ENCODE measurements around the gene RAB13. TPM values are rescaled to one million over a fixed set of nuclear protein-coding genes. Genes with fewer than 3 reads are reported as not detected.
A peak's percentile ranks its signal among the peaks of the same experiment; 100 is the strongest.
"Not testable (repeated sequence)": the region's sequence is repeated elsewhere in the genome, so short reads cannot be mapped to it uniquely, and the experiment has no call there.

RAB13 gene
- total RNA-seq, 4 donors from 2014 or later, result 41.1 to 56.3 (median 46.6) TPM

DNA sequence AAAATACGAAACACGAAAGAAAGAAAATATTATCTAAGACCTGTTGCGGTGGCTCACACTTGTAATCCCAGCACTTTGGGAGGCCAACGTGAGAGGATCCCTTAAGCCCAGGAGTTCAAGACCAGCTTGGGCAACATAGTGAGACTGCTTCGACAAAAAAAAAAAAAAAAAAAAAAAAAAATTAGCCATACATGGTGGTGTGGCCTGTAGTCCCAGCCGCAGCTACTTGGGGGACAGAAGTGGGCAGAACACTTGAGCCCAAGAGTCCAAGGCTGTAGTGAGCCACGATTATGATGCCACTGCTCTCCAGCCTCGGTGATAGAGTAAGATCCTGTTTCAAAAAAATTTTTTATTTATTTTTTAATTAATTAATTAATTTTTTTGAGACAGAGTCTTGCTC lies 1.5 kb upstream of the RAB13 start:
- DNase-seq (ENCODE audit: extremely low spot score), result no peak
- 91% methylated on average over 8 of the region's 8 CpGs for whole genome bisulfite sequencing

DNA sequence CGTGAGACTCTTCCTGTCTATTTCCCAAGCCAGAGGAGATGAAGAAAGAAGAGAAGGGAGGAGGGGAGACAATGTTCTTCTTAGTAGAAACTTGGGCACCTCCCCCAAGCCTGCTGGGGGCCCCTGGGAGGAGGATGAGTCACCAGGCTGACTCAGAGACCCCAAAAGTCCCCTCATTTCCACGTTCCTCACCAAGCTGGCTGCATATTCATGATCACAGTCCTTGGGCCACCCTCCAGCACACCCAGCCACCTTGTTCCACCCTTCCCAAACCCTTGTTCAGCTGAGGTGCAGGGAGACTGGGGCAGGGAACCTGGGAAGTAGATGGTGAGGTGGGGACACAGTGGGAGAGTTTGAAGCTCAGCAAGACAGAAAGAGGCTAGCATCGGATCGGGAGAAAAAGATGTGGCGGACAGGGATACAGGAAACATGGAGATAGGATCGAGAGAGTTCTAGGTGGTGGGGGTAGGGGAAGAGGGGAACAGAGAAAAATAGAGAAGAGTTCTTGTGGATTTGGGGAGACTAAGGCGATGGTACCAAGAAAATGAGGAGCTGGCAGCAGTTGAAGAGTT lies 712 bp downstream of the RAB13 start:
- no peak for DNase-seq (ENCODE audit: extremely low spot score)
- intact Hi-C loops (cut with DNase I), result loop anchor here (5.0 kb wide), 2 partner anchors 38 to 308 kb away; partner anchors contain the start of genes DENND4B and NPR1
- Histone ChIP-seq H3K27ac (replicated peaks in 1 of 4) (peak overlapping the region; percentile 83 to 91 (median 88)), H3K4me3 (peak overlapping the region; percentile 61 to 71 (median 64)), H3K9me3 (no peaks in the 10 kb centered on the region), H3K36me3 (peaks cover 4 to 31% (median 21%) of the 10 kb centered on the region in 4 donors), H3K4me1 (peaks cover 18 to 39% (median 36%) of the 10 kb centered on the region in 4 donors), H3K27me3 (no peaks in the 10 kb centered on the region)
- WGBS, result 9% methylated on average over 7 of the region's 7 CpGs
- TF ChIP-seq POLR2AphosphoS5 (IDR thresholded peaks at IDR 0.05) (peak; percentile 34 to 68), POLR2A (IDR thresholded peaks at IDR 0.05; ENCODE audit: low read depth) (no peak)

More for the DNA sequence above, 1.5 kb upstream of the RAB13 start:
- Histone ChIP-seq H3K4me3 (no peak overlapping the region), H3K27ac (replicated peaks in 1 of 4) (peak overlapping the region in 3 of 4 donors; percentile 83 to 89 (median 87)), H3K27me3 (no peaks in the 10 kb centered on the region), H3K36me3 (peaks cover 10 to 20% (median 19%) of the 10 kb centered on the region in 4 donors), H3K9me3 (no peaks in the 10 kb centered on the region), H3K4me1 (peaks cover 32 to 54% (median 52%) of the 10 kb centered on the region in 4 donors)
- intact Hi-C loops (cut with DNase I), result loop anchor here (2.0 to 5.0 kb wide), 3 partner anchors 40 to 310 kb away; partner anchors contain the start of genes DENND4B and NPR1
- TF ChIP-seq, protein P1, sequence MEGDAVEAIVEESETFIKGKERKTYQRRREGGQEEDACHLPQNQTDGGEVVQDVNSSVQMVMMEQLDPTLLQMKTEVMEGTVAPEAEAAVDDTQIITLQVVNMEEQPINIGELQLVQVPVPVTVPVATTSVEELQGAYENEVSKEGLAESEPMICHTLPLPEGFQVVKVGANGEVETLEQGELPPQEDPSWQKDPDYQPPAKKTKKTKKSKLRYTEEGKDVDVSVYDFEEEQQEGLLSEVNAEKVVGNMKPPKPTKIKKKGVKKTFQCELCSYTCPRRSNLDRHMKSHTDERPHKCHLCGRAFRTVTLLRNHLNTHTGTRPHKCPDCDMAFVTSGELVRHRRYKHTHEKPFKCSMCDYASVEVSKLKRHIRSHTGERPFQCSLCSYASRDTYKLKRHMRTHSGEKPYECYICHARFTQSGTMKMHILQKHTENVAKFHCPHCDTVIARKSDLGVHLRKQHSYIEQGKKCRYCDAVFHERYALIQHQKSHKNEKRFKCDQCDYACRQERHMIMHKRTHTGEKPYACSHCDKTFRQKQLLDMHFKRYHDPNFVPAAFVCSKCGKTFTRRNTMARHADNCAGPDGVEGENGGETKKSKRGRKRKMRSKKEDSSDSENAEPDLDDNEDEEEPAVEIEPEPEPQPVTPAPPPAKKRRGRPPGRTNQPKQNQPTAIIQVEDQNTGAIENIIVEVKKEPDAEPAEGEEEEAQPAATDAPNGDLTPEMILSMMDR (IDR thresholded peaks at IDR 0.05), result no peak
- TF ChIP-seq POLR2AphosphoS5 (IDR thresholded peaks at IDR 0.05) (no peak), EP300 (IDR thresholded peaks at IDR 0.05) (no peak), POLR2A (IDR thresholded peaks at IDR 0.05; ENCODE audit: low read depth) (no peak)

DNA sequence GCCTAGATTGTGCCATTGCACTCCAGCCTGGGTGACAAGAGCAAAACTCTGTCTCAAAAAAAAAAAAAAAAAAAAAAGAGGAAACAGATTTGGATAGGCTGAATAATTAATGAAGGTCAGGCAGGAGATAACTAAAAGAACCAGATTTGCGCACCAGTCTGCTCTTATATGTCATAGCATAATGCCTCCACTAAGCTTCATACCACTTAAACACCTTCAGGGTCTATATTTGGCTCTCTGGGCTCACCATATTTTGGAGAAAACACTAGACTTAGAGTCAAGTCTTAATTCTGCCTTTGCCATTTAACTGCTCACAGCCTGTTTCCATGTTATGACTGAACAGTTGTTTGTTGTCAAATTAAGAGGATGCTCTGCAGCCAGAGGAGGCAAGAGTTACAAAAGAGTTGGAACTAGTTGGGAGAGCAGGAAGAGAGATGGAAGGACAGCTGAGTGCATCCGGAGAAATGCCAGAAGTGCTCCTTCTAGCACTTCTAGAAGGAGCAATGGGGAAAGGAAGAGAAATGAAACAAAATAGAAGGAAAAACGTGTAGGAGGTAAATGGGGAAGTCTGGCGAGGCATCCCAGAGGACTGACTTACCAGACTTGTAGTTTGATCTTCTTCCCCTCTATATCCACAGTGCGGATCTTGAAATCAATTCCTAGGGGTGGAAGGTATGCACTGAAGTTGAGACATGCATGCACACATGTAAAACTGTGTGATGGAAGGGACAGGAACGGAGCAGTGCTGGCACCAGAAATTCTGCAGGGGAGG lies 1.8 kb downstream of the RAB13 start:
- TF ChIP-seq, protein P1 (IDR thresholded peaks at IDR 0.05), result no peak
- TF ChIP-seq EP300 (IDR thresholded peaks at IDR 0.05), result no peak
- peak in 1 of 2 donors; percentile 26 for TF ChIP-seq POLR2AphosphoS5 (IDR thresholded peaks at IDR 0.05)
- Histone ChIP-seq H3K4me1 (peaks cover 11 to 33% (median 28%) of the 10 kb centered on the region in 4 donors), H3K36me3 (peaks cover 4 to 34% (median 21%) of the 10 kb centered on the region in 4 donors), H3K4me3 (peak overlapping the region; percentile 61 to 71 (median 64)), H3K27ac (replicated peaks in 1 of 4) (peak overlapping the region; percentile 83 to 91 (median 88)), H3K27me3 (no peaks in the 10 kb centered on the region), H3K9me3 (no peaks in the 10 kb centered on the region)
- intact Hi-C loops (cut with DNase I), result no loop called here
- 65% methylated on average over 6 of the region's 6 CpGs for WGBS
- no peak for DNase-seq (ENCODE audit: extremely low spot score)

DNA sequence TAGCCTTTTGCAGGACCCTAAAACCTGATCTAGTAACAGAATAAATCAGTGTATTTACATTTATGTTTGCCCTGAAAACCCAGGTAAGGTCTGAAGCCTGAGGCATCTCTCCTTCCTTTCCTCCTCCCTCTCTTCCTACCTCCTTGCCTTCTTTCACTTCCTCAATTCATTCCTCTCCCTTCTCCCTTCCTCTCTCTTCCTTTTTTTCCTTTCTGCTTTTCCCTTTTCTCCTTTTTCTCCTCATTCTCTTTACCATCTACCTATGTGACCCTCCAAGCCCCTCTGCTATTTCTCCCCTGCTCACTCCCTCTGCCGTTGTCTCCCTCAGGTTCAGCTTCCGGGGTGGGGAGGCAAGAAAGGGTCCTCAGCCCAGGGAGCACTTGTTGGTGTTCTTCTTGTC lies 4.4 kb downstream of the RAB13 start:
- intact Hi-C loops (cut with DNase I), result not testable (repeated sequence)

DNA sequence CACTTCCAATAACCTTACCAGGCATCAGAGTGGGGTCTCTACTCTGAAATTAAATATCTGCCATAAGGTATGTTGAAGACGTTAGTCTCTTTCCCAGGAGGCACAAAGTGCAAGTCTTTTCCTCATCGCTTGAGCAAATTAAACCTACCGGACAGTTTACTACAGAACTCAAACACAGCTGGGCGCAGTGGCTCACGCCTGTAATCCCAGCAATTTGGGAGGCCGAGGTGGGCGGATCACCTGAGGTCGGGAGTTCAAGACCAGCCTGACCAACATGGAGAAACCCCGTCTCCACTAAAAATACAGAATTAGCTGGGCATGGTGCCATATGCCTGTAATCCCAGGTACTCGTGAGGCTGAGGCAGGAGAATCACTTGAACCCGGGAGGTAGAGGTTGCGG lies 7.0 kb downstream of the RAB13 start:
- not testable (repeated sequence) for DNase-seq (ENCODE audit: extremely low spot score); H3K4me3 ChIP-seq; H3K27me3 ChIP-seq; H3K9me3 ChIP-seq
- Histone ChIP-seq H3K4me1 (peaks cover 19 to 35% (median 29%) of the 10 kb centered on the region in 4 donors), H3K36me3 (peaks cover 15 to 56% (median 41%) of the 10 kb centered on the region in 4 donors), H3K27ac (replicated peaks in 1 of 4) (peak overlapping the region in 1 of 4 donors; percentile 93)
- 90% methylated on average over 12 of the region's 12 CpGs for WGBS
- intact Hi-C loops (cut with DNase I), result loop anchor here (5.0 kb wide), 1 partner anchor 57 kb away; the partner anchor contains the start of gene GATAD2B

More for the DNA sequence above, 4.4 kb downstream of the RAB13 start:
- not testable (repeated sequence) for H3K27me3 ChIP-seq; H3K9me3 ChIP-seq; DNase-seq (ENCODE audit: extremely low spot score); H3K27ac ChIP-seq (replicated peaks in 1 of 4); H3K4me3 ChIP-seq
- 87% methylated on average over 2 of the region's 2 CpGs for WGBS
- Histone ChIP-seq H3K4me1 (peaks cover 17 to 40% (median 34%) of the 10 kb centered on the region in 4 donors), H3K36me3 (peaks cover 4 to 34% (median 21%) of the 10 kb centered on the region in 4 donors)

Data from esophagus muscularis mucosa (tissue), 4 donors.